GM21737 (cell line): ENCODE results near the gene RPS15.
A peak's percentile ranks its signal among the peaks of the same experiment; 100 is the strongest.
"Not testable (repeated sequence)": the region's sequence is repeated elsewhere in the genome, so short reads cannot be mapped to it uniquely, and the experiment has no call there.

Source experiments
- ATAC-seq: cut with Tn5 transposase; IDR thresholded peaks from one replicate; pipeline ENCODE4 v1.9.1; 2021; ENCODE audit warnings: mild to moderate bottlenecking, moderate library complexity; ENCODE audit not compliant: unreplicated experiment

The RPS15 gene

GRCh38 chr19:1467215-1467489, 29.0 kb downstream of the RPS15 start:
- no peak for ATAC-seq

- ATAC-seq = no peak
These were observed 29.5 kb downstream of the RPS15 start for GRCh38 chr19:1467490-1468273.

- ATAC-seq = no peak
These were observed 30.2 kb downstream of the RPS15 start for GRCh38 chr19:1468274-1468820.

GRCh38 chr19:1468821-1469254, 30.6 kb downstream of the RPS15 start:
- ATAC-seq = no peak

- ATAC-seq = no peak
These were observed 31.3 kb downstream of the RPS15 start for GRCh38 chr19:1469255-1470054.

- no peak for ATAC-seq
These were observed 31.8 kb downstream of the RPS15 start for GRCh38 chr19:1470055-1470304.

- ATAC-seq = no peak
These were observed 32.3 kb downstream of the RPS15 start for GRCh38 chr19:1470305-1471009.

- ATAC-seq = no peak
These were observed 32.9 kb downstream of the RPS15 start for GRCh38 chr19:1471010-1471514.

GRCh38 chr19:1471515-1472160, 33.4 kb downstream of the RPS15 start:
- ATAC-seq = no peak

- no peak for ATAC-seq
These were observed 34.3 kb downstream of the RPS15 start for GRCh38 chr19:1472231-1473084.

GRCh38 chr19:1473085-1473851, 35.1 kb downstream of the RPS15 start:
- no peak for ATAC-seq

- no peak for ATAC-seq
These were observed 36.0 kb downstream of the RPS15 start for GRCh38 chr19:1474011-1474764.

GRCh38 chr19:1474765-1475351, 36.7 kb downstream of the RPS15 start:
- ATAC-seq = no peak

- ATAC-seq = no peak
These were observed 37.7 kb downstream of the RPS15 start for GRCh38 chr19:1475751-1476437.

GRCh38 chr19:1477056-1477455, 38.9 kb downstream of the RPS15 start:
- ATAC-seq = not testable (repeated sequence)

GRCh38 chr19:1478934-1479707, 40.9 kb downstream of the RPS15 start, which contains the start of gene C19orf25:
TSS of gene C19orf25 (minus strand) at chr19:1479215. CDS start at chr19:1478903, 312 bp downstream.
- ATAC-seq = peak; percentile 70
